Measurements from ENCODE around the gene TBCK. TPM values are rescaled to one million over a fixed set of nuclear protein-coding genes. Genes with fewer than 3 reads are reported as not detected.

TBCK gene
- total and polyA plus RNA-seq, 2 of the 8 experiments (the other 6 are each of a cell fraction or from before 2014, with no cell fraction given) = 10.2 to 18.7 TPM

DNA sequence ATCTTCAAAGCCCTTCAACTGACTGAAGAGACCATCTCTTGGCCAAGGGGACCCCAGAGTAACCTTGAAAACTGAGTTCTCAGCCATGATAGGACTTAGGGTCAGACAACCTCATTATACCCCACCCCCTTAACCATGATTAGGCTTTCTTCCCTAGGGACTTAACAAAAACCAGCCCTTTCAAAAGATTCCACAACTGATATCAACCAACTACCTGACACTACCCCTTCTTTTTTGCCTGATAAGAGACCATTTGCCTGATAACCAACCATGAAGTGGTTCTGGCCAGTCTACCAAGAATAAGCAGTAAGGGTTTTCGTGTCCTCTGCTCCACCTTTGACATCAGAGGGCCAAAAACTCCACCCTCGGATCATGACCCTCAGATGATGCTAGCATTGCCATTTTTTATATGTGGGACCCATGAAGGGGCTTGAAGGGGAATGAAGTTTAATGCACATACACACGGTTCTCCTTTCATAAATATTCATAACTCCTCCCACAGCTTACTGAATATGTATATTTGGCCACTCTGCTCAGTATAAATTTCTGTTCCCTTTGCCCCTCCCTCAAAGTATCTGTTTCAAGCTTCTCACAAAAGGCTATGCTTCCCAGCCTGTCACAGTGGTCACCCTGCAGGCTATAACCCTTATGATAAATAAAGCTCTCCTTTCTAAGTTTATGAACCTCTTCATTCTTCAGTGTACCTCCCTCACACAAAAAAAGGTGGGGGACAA is 12.3 kb downstream of the TBCK start:
- Histone ChIP-seq H3K27ac (ENCODE audit: low read depth, low read length) (no peak overlapping the region), H3K9me3 (ENCODE audit: insufficient read depth in 2 of 2, low read depth in 1 of 2, low read length in 1 of 2) (no peaks in the 10 kb centered on the region), H4K8ac (ENCODE audit: extremely low read depth, insufficient read depth, low read length) (no peak overlapping the region), H4K91ac (replicated peaks; ENCODE audit: insufficient read length, low read length) (no peak overlapping the region), H2BK120ac (replicated peaks; ENCODE audit: low read depth, low read length) (no peak overlapping the region), H3K23ac (ENCODE audit: insufficient read length) (no peak overlapping the region), H3K56ac (replicated peaks; ENCODE audit: insufficient read length, low read depth, low read length) (no peak overlapping the region), H3K4me1 (replicated peaks in 1 of 4; ENCODE audit: control insufficient read depth in 3 of 4, insufficient read depth in 4 of 4, low read length in 3 of 4) (peaks cover 0 to 8% (median 4%) of the 10 kb centered on the region in 4 experiments; a peak in 4 of 7 replicates), H3K18ac (ENCODE audit: extremely low read depth, low read length) (no peak overlapping the region), H2BK12ac (ENCODE audit: low read depth, low read length) (no peak overlapping the region), H2AK5ac (ENCODE audit: low read depth, low read length) (no peak overlapping the region), H3K79me1 (ENCODE audit: low read depth, low read length) (no peaks in the 10 kb centered on the region), H2BK5ac (ENCODE audit: low read depth, low read length) (no peak overlapping the region), H3K9ac (replicated peaks in 1 of 4; ENCODE audit: extremely low read depth in 1 of 4, low read depth in 3 of 4, low read length in 3 of 4) (no peak overlapping the region), H3K4ac (replicated peaks; ENCODE audit: insufficient read length, low read depth, low read length) (no peak overlapping the region), H2BK20ac (ENCODE audit: low read length) (no peak overlapping the region), H4K5ac (ENCODE audit: insufficient read length, low read depth, low read length) (no peak overlapping the region), H3K4me2 (ENCODE audit: insufficient read depth in 1 of 2, low read depth in 2 of 2, low read length in 2 of 2) (no peak overlapping the region), H3K36me3 (ENCODE audit: control insufficient read depth in 2 of 4, insufficient read depth in 4 of 4, low read length in 3 of 4) (peaks cover 0 to 12% (median 1%) of the 10 kb centered on the region in 4 experiments; a peak in 4 of 8 replicates), H3K79me2 (ENCODE audit: control insufficient read depth in 1 of 2, insufficient read depth in 2 of 2, low read length in 2 of 2) (no peaks in the 10 kb centered on the region; a peak in 1 of 4 replicates), H4K20me1 (replicated peaks in 1 of 2; ENCODE audit: control insufficient read depth in 1 of 2, insufficient read depth in 2 of 2, low read length in 2 of 2) (no peaks in the 10 kb centered on the region), H2BK15ac (ENCODE audit: low read length) (no peak overlapping the region), H3K23me2 (ENCODE audit: low read depth, low read length) (no peaks in the 10 kb centered on the region), H3K4me3 (ENCODE audit: extremely low read depth in 1 of 4, insufficient read depth in 2 of 4, low read depth in 3 of 4, low read length in 4 of 4) (no peak overlapping the region), H2AFZ (ENCODE audit: low read length) (no peak overlapping the region), H3K14ac (ENCODE audit: insufficient read length) (no peak overlapping the region), H3K27me3 (replicated peaks in 1 of 4; ENCODE audit: control insufficient read depth in 3 of 4, extremely low read depth in 1 of 4, insufficient read depth in 3 of 4, low read length in 3 of 4) (no peaks in the 10 kb centered on the region)
- CTCF ChIA-PET (ENCODE audit: partially characterized antibody) = interaction anchor here (1.0 to 1.8 kb wide), 3 partner anchors 13 to 25 kb away, joined by 3 to 4 read pairs (median 3); no protein-coding TSS in a partner anchor
- no peak for FAIRE-seq
- POLR2A ChIA-PET (ENCODE audit: partially characterized antibody) = interaction anchor here (1.5 kb wide), 1 partner anchor 12 kb away, joined by 5 read pairs; the partner anchor contains the start of genes AIMP1 and TBCK
- DNase-seq (ENCODE audit: low read depth in 1 of 2, low spot score in 2 of 2) = no peak
- 85% methylated on average over 3 of the region's 3 CpGs; no CpG with 5 or more reads in 1 of the 2 experiments for WGBS, 2 experiments (ENCODE audit: extremely low coverage in 1 of 2, insufficient coverage in 1 of 2, insufficient read length in 1 of 2, insufficient replicate concordance in 2 of 2, low coverage in 1 of 2, low lambda C conversion rate in 2 of 2, missing lambda C conversion rate in 1 of 2)
- TF ChIP-seq BRCA1 (IDR thresholded peaks at IDR 0.05; ENCODE audit: low read depth, low read length) (no peak), EGR1 (IDR thresholded peaks at IDR 0.05; ENCODE audit: borderline replicate concordance, low read depth, low read length) (no peak), CBX8 (IDR thresholded peaks at IDR 0.05; ENCODE audit: borderline replicate concordance, low read depth, low read length) (no peak), TEAD4 (IDR thresholded peaks at IDR 0.05; ENCODE audit: low read depth, low read length) (no peak), RXRA (IDR thresholded peaks at IDR 0.05; ENCODE audit: insufficient read depth, low read depth, low read length) (no peak), CTCF (IDR thresholded peaks at IDR 0.05; ENCODE audit: control extremely low read depth in 1 of 3, insufficient read depth in 1 of 3, low read depth in 1 of 3, low read length in 3 of 3) (no peak), TCF12 (IDR thresholded peaks at IDR 0.05; ENCODE audit: low read depth, low read length) (no peak), CEBPB (IDR thresholded peaks at IDR 0.05; ENCODE audit: low read depth, low read length) (no peak), HDAC2 (IDR thresholded peaks at IDR 0.05; ENCODE audit: borderline replicate concordance in 1 of 2, low read depth in 2 of 2, low read length in 2 of 2) (no peak)
